HG03135 (cell line): ENCODE results near the gene TGFBR1.

Experiments used
- ATAC-seq: cut with Tn5 transposase; IDR thresholded peaks from one replicate; pipeline ENCODE4 v1.9.1; 2021; ENCODE audit warnings: mild to moderate bottlenecking, moderate library complexity; ENCODE audit not compliant: unreplicated experiment

Gene TGFBR1

DNA sequence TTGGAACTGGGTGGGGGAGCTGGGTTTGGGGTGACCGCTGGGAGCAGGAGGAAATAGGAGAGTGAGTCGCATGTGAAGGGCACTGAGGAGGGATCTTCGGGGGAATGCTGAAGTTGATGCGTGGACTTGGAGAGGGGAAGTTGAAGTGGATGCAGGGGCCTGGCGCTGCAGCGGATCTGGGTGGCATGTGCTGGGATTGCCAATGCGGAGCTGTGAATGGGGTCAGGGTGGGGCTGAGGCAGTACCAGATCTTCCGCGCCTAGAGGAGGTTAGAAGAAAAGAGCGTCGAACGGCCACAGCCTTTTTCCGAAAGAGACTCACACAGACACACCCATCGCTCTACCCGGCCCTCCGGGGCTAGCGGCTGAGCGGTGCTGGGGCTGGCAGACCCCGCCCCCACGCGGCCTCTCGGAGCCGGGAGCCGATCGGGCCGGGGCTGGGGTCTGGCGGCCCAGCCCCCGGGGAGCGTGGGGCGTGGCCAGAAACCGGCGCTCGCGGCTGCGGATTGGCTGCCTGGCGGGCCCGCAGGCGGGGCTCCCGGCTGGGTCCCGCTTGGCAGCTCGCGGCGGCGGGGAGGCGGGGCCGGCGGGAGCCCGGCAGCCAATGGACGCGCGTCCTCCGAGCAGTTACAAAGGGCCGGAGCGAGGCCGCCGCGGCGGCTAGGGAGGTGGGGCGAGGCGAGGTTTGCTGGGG, at the start of gene TGFBR1:
TGFBR1 (plus strand) TSS at position 655 of the 693 bp plus-strand sequence. CDS start 93 bp downstream, outside the sequence.
- ATAC-seq, result peak; percentile 91

GRCh38 chr9:99055384-99055783, 49.5 kb upstream of the TGFBR1 start:
- ATAC-seq, result no peak

- ATAC-seq, result no peak
Observed at GRCh38 chr9:99056186-99056585, 48.7 kb upstream of the TGFBR1 start.

DNA sequence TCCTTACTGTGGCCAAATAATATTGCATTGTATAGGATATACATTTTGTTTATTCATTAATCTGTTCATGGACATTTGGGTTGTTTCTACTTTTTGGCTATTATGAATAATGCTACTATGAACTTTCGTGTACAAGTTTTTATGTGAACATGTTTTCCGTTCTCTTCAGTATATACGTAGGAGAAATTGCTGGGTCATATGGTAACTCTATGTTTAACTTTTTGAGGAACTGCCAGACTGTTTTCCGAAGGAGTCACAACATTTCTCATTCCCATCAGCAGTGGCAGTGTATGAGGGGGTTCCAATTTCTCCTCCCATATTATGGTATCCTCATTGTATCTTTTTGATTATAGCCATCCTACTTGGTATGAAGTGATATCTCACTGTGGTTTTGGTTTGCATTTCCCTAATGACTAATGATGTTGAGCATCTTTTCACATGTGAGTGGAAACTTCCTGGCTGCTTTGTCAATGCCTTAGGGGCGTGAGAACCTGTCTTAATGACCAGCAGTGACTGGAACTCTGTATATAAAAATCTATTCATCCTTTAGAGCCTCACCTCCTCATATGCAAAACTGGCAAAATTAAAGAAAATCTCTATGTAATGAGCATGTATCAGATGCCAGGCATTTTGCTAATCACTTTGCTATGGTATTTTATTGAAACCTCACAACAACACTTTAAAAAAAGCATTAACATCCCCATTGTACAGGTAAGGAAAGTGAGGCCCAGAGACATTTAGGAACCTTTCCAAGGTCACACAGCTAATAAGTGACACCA, 47.8 kb upstream of the TGFBR1 start:
- no peak for ATAC-seq

GRCh38 chr9:99057665-99058625, 47.0 kb upstream of the TGFBR1 start:
- peak; percentile 72 for ATAC-seq

GRCh38 chr9:99058964-99059921, 45.7 kb upstream of the TGFBR1 start:
- ATAC-seq, result peak; percentile 72

- ATAC-seq, result no peak
Observed at GRCh38 chr9:99060621-99061020, 44.3 kb upstream of the TGFBR1 start.

DNA sequence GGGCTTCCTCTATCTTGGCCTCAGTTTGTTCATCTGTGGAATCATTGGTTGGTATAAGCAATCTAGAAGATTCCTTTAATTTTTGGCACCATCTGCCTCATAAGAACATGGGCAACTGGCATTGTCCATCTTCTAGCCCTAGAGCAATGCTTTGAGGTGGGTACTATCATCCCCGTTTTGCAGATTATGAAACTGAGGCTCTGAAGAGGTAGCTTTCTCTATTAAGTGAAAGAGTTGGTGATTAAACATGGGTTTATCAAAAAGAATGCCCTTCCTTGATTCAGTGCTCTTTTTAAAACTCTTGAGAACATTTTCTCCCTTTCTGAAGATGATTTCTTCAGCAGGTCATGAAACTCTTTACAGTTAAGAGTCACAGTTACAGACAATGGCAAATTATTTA, 42.4 kb upstream of the TGFBR1 start:
- ATAC-seq, result no peak

DNA sequence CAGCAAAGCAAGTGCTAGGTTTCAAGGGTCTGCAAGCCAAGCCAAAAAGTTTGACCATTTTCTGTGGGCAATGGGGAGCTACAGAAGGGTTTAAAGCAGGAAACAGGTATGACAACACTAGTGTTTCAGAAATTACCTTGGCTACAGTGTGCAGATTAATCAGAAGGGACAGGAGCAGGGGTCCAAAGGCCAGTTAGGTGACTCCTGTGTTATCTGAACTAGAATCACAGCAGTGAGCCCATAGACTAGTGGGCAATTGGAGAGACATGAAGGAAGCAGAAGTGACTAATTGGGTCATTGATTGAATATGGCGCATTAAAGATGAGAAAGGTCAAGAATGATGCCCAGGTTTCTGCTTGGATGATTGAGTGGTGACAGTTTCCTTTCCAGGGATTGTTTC, 41.4 kb upstream of the TGFBR1 start:
- ATAC-seq, result no peak

DNA sequence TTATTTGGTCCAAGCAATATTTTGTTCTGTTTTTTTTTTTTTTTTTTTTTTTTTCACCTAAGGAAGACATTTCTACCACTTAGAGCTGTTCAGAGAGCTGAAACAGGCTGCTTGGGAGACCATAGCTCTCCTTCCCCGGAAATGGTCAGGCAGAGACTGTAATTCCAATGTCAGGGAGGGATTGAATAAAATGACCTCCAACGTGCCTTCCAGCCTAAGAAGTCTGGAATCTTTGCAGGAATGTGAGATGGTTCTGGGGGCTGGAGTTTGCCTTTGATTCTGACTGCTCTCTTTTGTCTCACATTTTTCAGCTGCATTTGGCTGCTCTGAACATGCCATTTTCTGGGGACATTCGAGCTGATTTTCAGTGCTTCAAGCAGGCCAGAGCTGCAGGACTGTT, 38.3 kb upstream of the TGFBR1 start:
- no peak for ATAC-seq

DNA sequence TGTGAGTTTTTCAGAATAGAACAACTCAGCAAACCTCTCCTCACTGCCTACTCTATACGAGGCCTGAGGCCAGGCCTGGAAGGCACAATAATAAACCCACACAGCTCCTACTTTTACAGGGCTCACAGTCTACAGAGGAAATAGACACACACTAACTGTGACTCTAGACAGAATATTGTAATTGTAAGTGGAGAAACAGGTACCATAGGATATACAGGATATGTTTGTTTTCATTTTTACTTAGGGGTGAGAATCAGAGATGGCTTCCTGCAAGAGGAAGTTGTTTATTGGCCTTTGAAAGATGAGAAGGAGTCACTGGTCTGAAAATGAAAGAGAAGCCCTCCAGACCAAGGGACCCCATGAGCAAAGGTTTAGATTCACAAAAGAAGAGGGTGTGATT, 35.8 kb upstream of the TGFBR1 start:
- ATAC-seq, result no peak

GRCh38 chr9:99069546-99069945, 35.4 kb upstream of the TGFBR1 start:
- no peak for ATAC-seq

- no peak for ATAC-seq
Observed at GRCh38 chr9:99070681-99071080, 34.2 kb upstream of the TGFBR1 start.

- no peak for ATAC-seq
Observed at GRCh38 chr9:99071313-99072039, 33.4 kb upstream of the TGFBR1 start.

GRCh38 chr9:99072040-99072394, 32.9 kb upstream of the TGFBR1 start:
- ATAC-seq, result no peak

DNA sequence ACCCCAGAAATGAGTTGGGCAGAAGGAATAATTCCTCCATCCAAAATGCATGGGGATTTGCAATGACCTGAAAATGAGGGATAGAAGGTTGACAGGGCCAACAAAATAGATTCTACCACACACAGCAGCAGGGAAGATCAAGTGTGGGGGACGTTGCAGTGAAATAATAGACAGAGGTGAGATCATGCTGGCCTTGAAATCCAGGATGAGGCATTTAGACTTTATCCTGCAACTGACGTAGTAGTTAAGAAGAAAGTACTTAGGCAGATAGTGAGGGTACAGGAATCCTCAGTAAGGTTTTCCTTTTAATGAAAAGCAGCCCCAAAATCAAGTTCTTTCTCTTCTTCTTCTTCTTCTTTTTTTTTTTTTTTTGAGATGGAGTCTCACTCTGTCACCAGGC, 31.6 kb upstream of the TGFBR1 start:
- no peak for ATAC-seq

DNA sequence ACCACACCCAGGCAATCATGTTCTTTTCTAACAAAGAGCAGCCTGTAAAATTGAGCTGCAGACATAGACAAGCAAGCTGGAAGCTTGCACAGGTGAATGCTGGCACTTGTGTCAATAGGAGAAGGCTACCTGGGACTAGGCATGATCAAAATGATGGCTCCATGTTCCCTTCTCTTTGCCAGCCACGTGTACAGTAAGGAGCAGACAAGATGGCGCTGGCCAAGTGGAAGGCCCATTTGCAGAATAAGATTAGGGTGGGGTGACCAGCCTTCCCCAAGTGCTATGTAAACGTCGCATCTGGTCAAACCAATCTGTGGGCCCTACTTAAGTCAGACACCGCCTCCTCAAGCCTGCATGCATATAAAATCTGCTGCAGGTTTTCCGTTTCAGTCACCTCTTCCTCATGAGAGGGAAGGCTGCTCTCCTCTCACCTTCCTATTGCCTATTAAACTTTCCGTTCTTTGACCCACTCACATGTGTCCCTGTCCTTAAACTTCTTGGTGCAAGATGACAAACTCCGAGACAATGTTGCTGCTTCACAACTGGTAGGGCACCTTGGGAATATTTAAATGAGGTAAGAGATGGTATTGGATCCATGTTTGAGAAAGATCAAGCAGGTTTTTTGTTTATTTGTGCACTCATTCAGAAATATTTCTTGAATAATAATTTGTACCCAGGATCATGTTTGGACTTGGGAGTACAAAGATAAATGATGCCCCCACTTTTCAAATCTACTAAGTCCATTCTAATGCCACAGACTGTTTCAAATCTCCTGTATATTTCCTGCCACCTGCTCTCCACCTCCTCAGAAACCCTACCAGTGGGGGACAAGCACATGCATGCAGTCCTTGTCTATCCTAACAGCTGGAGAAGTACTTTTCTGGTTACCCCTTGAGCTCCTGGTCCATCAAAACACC, 30.7 kb upstream of the TGFBR1 start:
- no peak for ATAC-seq

GRCh38 chr9:99074902-99075245, 30.0 kb upstream of the TGFBR1 start:
- ATAC-seq, result no peak
